Chondrocyte (in vitro differentiated cells): Measurements from ENCODE around the gene MBTD1. TPM values are rescaled to one million over a fixed set of nuclear protein-coding genes. Genes with fewer than 3 reads are reported as not detected.

ENCODE experiments used
- DNase-seq: peaks from one replicate; pipeline ENCODE4 v3.0.0; 2021; ENCODE audit warnings: mixed read lengths, low spot score
- H3K27ac Mint-ChIP-seq: one replicate; pipeline ENCODE4 v1.8.0; 2021; ENCODE audit warnings: mild to moderate bottlenecking, moderate library complexity, mixed read lengths; ENCODE audit not compliant: unreplicated experiment
- H3K27me3 Mint-ChIP-seq: 2 replicates; pipeline ENCODE4 v1.8.0; 2021; ENCODE audit warnings: low read depth, mixed read lengths
- H3K36me3 Mint-ChIP-seq: 2 replicates; pipeline ENCODE4 v1.8.0; 2021; ENCODE audit warnings: low read depth, mixed read lengths
- H3K4me1 Mint-ChIP-seq: 2 replicates; pipeline ENCODE4 v1.8.0; 2021; ENCODE audit warnings: low read depth, mild to moderate bottlenecking, mixed read lengths
- H3K4me3 Mint-ChIP-seq: one replicate; pipeline ENCODE4 v1.8.0; 2021; ENCODE audit warnings: mild to moderate bottlenecking, moderate library complexity, mixed read lengths; ENCODE audit not compliant: unreplicated experiment
- H3K9me3 Mint-ChIP-seq: 2 replicates; pipeline ENCODE4 v1.8.0; 2021; ENCODE audit warnings: low read depth, mixed read lengths
- CTCF ChIP-seq: fragments of 200-600 bp; sonication (generic); IDR thresholded peaks from 2 replicates; pipeline ENCODE4 v1.5.0; 2021; ENCODE audit warnings: antibody characterized with exemption, mild to moderate bottlenecking, moderate library complexity
- total RNA-seq: library from RNA; stranded (reverse); gene quantifications from 3 replicates; pipeline ENCODE4 v1.2.1, GENCODE V29; 2021

The MBTD1 gene
- total RNA-seq, 1 donor from 2014 or later = 10.9 TPM

- DNase-seq = no peak
- no peaks in the 10 kb centered on the region for H3K27me3 Mint-ChIP-seq
- peak overlapping the region; percentile 84 for H3K27ac Mint-ChIP-seq
- peaks cover 22% of the 10 kb centered on the region for H3K36me3 Mint-ChIP-seq
- peak overlapping the region; percentile 76 for H3K4me3 Mint-ChIP-seq
- no peaks in the 10 kb centered on the region for H3K9me3 Mint-ChIP-seq
- TF ChIP-seq CTCF = peak; percentile 92
- peaks cover 34% of the 10 kb centered on the region for H3K4me1 Mint-ChIP-seq
Measured at GRCh38 chr17:51166987-51167931, 92.6 kb downstream of the MBTD1 start.

- Mint-ChIP-seq H3K27ac (peak within 1 kb of the TSS; percentile 99), H3K27me3 (no peaks in the 10 kb centered on the region), H3K36me3 (peaks cover 23% of the 10 kb centered on the region), H3K9me3 (no peaks in the 10 kb centered on the region), H3K4me3 (peak within 1 kb of the TSS; percentile 93), H3K4me1 (peaks cover 34% of the 10 kb centered on the region)
- DNase-seq = peak; percentile 94
- TF ChIP-seq CTCF = no peak
Measured at GRCh38 chr17:51166198-51166986, 93.5 kb downstream of the MBTD1 start, which contains the start of gene NME2. NME2 (plus strand) TSS chr17:51166411; CDS start chr17:51166831, 420 bp downstream.

GRCh38 chr17:51165680-51166197 is 94.1 kb downstream of the MBTD1 start:
- no peaks in the 10 kb centered on the region for H3K9me3 Mint-ChIP-seq

GRCh38 chr17:51164911-51165679 is 94.8 kb downstream of the MBTD1 start:
- peaks cover 34% of the 10 kb centered on the region for H3K4me1 Mint-ChIP-seq
- H3K9me3 Mint-ChIP-seq = no peaks in the 10 kb centered on the region
- peak overlapping the region; percentile 93 for H3K4me3 Mint-ChIP-seq
- H3K27ac Mint-ChIP-seq = peak overlapping the region; percentile 99
- DNase-seq = no peak
- H3K27me3 Mint-ChIP-seq = no peaks in the 10 kb centered on the region
- H3K36me3 Mint-ChIP-seq = peaks cover 23% of the 10 kb centered on the region
- no peak for TF ChIP-seq CTCF

More at GRCh38 chr17:51165680-51166197, 94.1 kb downstream of the MBTD1 start:
- H3K27me3 Mint-ChIP-seq = no peaks in the 10 kb centered on the region
- no peak for DNase-seq
- peak overlapping the region; percentile 93 for H3K4me3 Mint-ChIP-seq
- peaks cover 22% of the 10 kb centered on the region for H3K36me3 Mint-ChIP-seq
- H3K4me1 Mint-ChIP-seq = peaks cover 34% of the 10 kb centered on the region
- no peak for TF ChIP-seq CTCF
- peak overlapping the region; percentile 99 for H3K27ac Mint-ChIP-seq
